Measurements from ENCODE around the gene FAM124A. TPM values are rescaled to one million over a fixed set of nuclear protein-coding genes. Genes with fewer than 3 reads are reported as not detected.
A peak's percentile ranks its signal among the peaks of the same experiment; 100 is the strongest.

FAM124A gene
- total RNA-seq: 4.6 and 7.7 TPM in 2 replicates

- DNase-seq (ENCODE audit: low read depth in 2 of 2): peak in 1 of 2 donors; percentile 49
Measured at GRCh38 chr13:51222037-51222685, at the start of gene FAM124A. Gene FAM124A, plus strand, starts transcription at chr13:51222398. Its CDS starts 104 bp downstream, at chr13:51222502.

- no peak for DNase-seq (ENCODE audit: low read depth in 2 of 2)
Measured at GRCh38 chr13:51175021-51175420, 47.2 kb upstream of the FAM124A start.

GRCh38 chr13:51175639-51176038 is 46.6 kb upstream of the FAM124A start:
- DNase-seq (ENCODE audit: low read depth in 2 of 2): no peak

- no peak for DNase-seq (ENCODE audit: low read depth in 2 of 2)
Measured at GRCh38 chr13:51177188-51177587, 45.0 kb upstream of the FAM124A start.

GRCh38 chr13:51178456-51179074 is 43.6 kb upstream of the FAM124A start:
- no peak for DNase-seq (ENCODE audit: low read depth in 2 of 2)

GRCh38 chr13:51179432-51179971 is 42.7 kb upstream of the FAM124A start:
- no peak for DNase-seq (ENCODE audit: low read depth in 2 of 2)

GRCh38 chr13:51180853-51181511 is 41.2 kb upstream of the FAM124A start:
- DNase-seq (ENCODE audit: low read depth in 2 of 2): no peak

GRCh38 chr13:51181786-51182383 is 40.3 kb upstream of the FAM124A start:
- DNase-seq (ENCODE audit: low read depth in 2 of 2): no peak

- no peak for DNase-seq (ENCODE audit: low read depth in 2 of 2)
Measured at GRCh38 chr13:51191743-51192142, 30.5 kb upstream of the FAM124A start.

GRCh38 chr13:51192348-51192747 is 29.9 kb upstream of the FAM124A start:
- peak in 1 of 2 donors; percentile 14 for DNase-seq (ENCODE audit: low read depth in 2 of 2)

GRCh38 chr13:51193387-51193786 is 28.8 kb upstream of the FAM124A start:
- no peak for DNase-seq (ENCODE audit: low read depth in 2 of 2)

- no peak for DNase-seq (ENCODE audit: low read depth in 2 of 2)
Measured at GRCh38 chr13:51194942-51195341, 27.3 kb upstream of the FAM124A start.

- no peak for DNase-seq (ENCODE audit: low read depth in 2 of 2)
Measured at GRCh38 chr13:51201886-51202285, 20.3 kb upstream of the FAM124A start.

GRCh38 chr13:51202477-51203046 is 19.6 kb upstream of the FAM124A start:
- DNase-seq (ENCODE audit: low read depth in 2 of 2): peak in 1 of 2 donors; percentile 63

GRCh38 chr13:51206584-51206983 is 15.6 kb upstream of the FAM124A start:
- DNase-seq (ENCODE audit: low read depth in 2 of 2): no peak

GRCh38 chr13:51207881-51208280 is 14.3 kb upstream of the FAM124A start:
- DNase-seq (ENCODE audit: low read depth in 2 of 2): no peak

GRCh38 chr13:51208716-51209115 is 13.5 kb upstream of the FAM124A start:
- no peak for DNase-seq (ENCODE audit: low read depth in 2 of 2)

- DNase-seq (ENCODE audit: low read depth in 2 of 2): no peak
Measured at GRCh38 chr13:51211910-51212309, 10.3 kb upstream of the FAM124A start.

- DNase-seq (ENCODE audit: low read depth in 2 of 2): no peak
Measured at GRCh38 chr13:51212758-51213157, 9.4 kb upstream of the FAM124A start.

GRCh38 chr13:51213173-51213728 is 8.9 kb upstream of the FAM124A start:
- DNase-seq (ENCODE audit: low read depth in 2 of 2): no peak

GRCh38 chr13:51218626-51219025 is 3.6 kb upstream of the FAM124A start:
- no peak for DNase-seq (ENCODE audit: low read depth in 2 of 2)
